GM12892 (cell line): ENCODE data around the gene UBQLNL.

Experiments used
- POLR2A ChIP-seq: IDR thresholded peaks from 2 replicates; pipeline ENCODE4 v1.6.1; 2011; ENCODE audit warnings: low read depth, low read length, control low read depth
- POLR2AphosphoS5 ChIP-seq: IDR thresholded peaks from 2 replicates; pipeline ENCODE4 v1.6.1; 2011; ENCODE audit warnings: low read depth, low read length, control low read depth

GRCh38 chr11:5504403-5504921, 12.0 kb downstream of the UBQLNL start:
- TF ChIP-seq POLR2AphosphoS5 (no peak), POLR2A (no peak)
